NCI-H748 treated with DMSO at 0.1 percent for 48 hours (cell line): Measurements from ENCODE around the gene MLXIP.
"Not testable (repeated sequence)": the region's sequence is repeated elsewhere in the genome, so short reads cannot be mapped to it uniquely, and the experiment has no call there.

Experiments used
- DNase-seq: peaks from one replicate; lab custom pipeline; 2025; lab: John Stamatoyannopoulos, UW

The MLXIP gene

GRCh38 chr12:122078141-122079032, at the start of gene MLXIP:
Gene MLXIP (plus strand): TSS chr12:122078756. CDS start chr12:122078854, 98 bp downstream.
- DNase-seq = peak; percentile 81

DNA sequence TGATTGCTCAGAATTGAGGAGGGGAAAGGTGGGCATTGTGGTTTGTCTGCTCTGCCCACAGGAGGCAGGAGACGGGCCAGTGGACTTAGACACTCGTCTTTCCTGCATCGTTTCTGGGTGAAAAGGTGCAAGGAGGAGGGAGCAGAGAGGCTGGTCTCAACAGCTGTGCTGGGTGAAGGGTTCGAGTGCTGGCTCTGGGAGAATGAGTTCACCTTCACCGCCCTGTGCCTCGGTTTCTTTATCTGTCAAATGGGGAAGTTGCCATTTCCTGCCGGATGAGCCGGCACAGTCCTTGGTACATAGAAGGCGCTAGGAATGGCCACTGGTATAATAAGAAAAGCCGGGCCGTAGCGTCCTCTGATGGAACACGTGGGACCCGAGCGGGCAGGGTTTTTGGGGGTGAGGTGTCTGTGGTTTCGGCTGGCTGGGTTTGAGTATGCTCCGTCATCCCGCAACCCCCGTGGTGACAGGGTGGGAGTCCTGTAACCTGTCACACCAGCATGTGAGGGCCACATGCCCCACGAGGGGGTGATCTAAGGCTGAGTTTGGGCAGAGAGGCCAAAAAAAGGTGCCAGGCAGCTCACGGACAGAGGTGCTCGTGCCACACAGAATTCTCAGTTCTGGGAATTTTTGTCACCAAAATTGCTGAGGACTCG, 49.5 kb upstream of the MLXIP start:
- no peak for DNase-seq

GRCh38 chr12:122029620-122030423, 48.7 kb upstream of the MLXIP start:
- no peak for DNase-seq

DNA sequence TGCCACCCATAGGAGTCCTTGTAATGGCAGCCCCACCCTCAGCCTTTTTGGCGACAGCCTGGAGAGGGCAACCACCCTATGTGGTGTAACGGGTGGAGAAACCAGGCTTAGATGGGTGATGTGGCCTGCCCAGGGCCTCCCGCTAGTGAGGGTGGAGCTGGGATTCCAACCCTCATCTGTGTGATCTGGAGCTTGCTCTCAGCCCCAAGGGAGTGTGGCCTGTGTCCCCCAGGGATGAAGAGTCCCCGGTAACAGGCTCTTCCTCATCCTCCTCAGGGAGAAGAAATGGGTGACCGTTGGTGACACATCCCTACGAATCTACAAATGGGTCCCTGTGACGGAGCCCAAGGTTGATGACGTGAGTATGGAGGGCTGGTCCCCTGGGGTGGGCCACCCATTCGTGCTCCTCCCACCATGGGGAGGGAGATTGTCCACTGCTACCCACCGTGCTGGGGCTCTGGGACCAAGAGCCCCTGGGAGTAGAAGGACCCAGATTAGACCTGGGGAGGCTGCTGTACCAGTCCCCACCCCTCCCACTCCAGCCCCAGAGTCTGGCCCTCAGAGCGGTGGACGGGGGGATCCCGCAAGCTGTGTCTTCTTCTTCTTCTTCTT, 48.0 kb upstream of the MLXIP start:
- DNase-seq = no peak

GRCh38 chr12:122031342-122032216, 47.0 kb upstream of the MLXIP start:
- no peak for DNase-seq

- no peak for DNase-seq
Observed at GRCh38 chr12:122032580-122032979, 46.0 kb upstream of the MLXIP start.

GRCh38 chr12:122035292-122035691, 43.3 kb upstream of the MLXIP start:
- DNase-seq = no peak

GRCh38 chr12:122036153-122036552, 42.4 kb upstream of the MLXIP start:
- DNase-seq = no peak

- no peak for DNase-seq
Observed at GRCh38 chr12:122040579-122041386, 37.8 kb upstream of the MLXIP start.

DNA sequence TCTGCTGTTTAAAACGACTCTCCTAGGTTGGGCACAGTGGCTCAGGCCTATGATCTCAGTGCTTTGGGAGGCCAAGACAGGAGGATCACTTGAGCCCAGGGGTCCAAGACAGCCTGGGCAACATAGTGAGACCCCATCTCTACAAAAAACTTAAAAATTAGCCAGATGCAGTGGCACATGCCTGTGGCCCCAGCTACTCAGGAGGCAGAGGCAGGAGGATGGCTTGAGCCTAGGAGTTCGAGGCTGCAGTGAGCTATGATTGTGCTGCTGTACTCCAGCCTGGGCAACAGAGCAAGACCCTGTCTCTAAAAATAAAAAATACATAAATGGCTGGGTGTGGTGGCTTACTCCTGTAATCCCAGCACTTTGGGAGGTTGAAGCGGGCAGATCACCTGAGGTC, 37.1 kb upstream of the MLXIP start:
- not testable (repeated sequence) for DNase-seq

GRCh38 chr12:122042910-122043309, 35.6 kb upstream of the MLXIP start:
- DNase-seq = no peak

DNA sequence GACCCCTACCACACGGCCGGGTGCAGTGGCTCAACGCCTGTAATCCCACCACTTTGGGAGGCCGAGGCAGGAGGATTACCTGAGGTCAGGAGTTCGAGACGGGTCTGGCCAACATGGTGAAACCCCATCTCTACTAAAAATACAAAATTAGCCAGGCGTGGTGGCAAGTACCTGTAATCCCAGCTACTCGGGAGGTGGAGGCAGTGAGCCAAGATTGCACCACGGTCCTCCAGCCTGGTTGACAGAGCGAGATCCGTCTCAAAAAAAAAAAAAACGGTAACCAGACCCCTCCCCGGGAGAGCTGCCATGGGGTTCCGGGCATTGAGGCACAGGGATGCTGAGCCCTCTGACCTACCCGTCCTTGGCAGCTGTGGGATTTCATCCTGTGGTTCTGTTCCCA, 35.1 kb upstream of the MLXIP start:
- no peak for DNase-seq

DNA sequence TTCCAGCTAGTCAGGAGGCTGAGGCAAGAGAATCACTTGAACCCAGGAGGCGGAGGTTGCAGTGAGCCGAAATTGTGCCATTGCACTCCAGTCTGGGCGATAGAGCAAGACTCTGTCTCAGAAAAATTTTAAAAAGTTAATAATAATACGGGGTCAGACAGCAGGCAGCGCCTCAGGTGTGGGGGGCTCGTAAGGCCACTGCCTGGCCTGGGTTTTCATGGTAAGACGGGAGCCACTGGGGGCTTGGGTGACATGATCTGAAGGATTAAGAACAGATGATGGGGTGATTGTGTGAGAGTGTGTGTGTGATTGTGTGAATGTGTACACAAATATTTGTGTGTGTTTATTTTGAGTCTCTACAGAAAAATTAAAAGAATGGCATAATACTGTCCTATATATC, 33.3 kb upstream of the MLXIP start:
- DNase-seq = no peak

GRCh38 chr12:122046145-122046544, 32.4 kb upstream of the MLXIP start:
- no peak for DNase-seq

DNA sequence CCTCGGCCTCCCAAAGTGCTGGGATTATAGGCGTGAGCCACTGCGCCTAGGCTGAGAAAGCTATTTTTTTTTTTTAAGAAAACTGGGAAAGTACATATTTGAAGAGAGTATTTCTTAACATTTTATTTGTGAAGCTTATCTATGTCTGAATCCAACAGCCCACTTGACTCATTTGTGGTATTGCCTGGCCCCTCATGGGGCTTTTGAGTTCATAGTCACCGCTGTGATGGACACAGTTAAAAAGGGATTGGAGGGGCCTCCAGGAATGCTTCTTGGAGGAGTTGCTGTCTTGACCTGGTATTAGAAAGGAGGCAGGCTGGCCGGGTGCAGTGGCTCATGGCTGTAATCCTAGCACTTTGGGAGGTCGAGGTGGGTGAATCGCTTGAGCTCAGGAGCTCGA, 30.4 kb upstream of the MLXIP start:
- no peak for DNase-seq

DNA sequence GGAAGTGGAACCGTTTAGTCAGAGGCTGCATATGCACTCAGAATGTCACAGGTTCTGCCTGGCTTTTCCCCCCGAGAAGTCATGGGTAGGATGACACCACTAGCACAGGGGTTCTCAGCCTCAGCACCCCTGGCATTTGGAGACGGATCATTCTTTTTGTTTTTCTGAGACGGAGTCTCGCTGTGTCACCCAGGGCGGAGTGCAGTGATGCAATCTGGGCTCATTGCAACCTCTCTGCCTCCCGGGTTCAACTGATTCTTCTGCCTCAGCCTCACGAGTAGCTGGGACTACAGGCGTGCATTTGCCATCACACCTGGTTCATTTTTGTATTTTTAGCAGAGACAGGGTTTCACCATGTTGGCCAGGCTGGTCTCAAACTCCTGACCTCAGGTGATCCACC, 28.7 kb upstream of the MLXIP start:
- no peak for DNase-seq

DNA sequence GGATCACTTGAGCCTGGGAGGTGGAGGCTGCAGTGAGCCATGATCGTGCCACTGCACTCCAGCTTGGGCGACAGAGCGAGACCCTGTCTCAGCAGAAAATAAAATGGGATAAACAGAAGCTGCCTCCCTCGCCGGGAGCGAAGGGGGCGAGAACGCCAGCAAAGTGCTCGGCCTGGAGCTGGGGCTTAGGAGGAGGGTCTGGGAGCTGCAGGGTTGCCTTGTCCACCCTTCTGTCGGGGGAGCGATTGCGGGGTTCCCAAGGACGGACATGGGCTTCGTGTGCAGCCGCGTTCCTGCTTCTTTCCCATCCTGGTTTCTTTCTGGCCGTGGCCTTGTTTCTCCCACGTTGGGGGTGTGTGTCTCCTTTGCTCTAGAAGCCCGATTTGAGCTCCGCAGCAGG, 27.9 kb upstream of the MLXIP start:
- no peak for DNase-seq

DNA sequence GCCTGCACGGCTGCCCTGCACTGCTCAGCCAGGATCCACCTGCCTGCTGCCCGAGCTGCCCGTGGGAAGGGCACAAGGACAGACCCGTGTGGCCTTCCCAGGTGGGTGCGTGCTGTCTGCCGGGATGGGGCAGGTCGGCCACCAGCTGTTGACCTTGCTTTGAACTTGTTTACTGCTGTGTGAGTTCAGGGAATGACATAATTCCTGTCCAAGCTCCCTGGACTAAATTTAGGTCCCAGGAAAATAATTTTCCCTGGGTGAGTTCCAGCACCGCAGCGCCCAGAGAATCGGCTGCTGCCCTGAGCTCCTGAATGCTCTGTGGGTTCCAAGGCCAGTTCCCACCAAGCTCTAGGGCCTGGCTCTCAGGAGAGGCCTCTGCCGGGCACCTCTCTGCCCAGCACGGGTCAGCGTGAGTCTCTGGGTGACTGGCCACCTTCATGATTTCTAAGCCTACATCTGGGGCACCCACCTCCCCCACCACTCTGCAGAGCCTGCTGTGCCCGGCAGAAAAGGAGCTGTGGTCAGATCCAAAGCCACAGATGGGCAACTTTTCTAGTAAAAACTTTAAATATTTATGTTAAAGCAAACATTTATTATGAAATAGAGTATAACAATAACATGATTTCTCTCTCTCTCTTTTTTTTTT, 27.2 kb upstream of the MLXIP start:
- DNase-seq = no peak

- no peak for DNase-seq
Observed at GRCh38 chr12:122052285-122052684, 26.3 kb upstream of the MLXIP start.
